Caco-2 (cell line): ENCODE measurements around the gene FMN1. TPM values are rescaled to one million over a fixed set of nuclear protein-coding genes. Genes with fewer than 3 reads are reported as not detected.

ENCODE experiments used
- BruUV-seq: library from RNA; stranded (reverse); fragments of 400-500 nt; replicated peaks from 2 replicates; lab custom pipeline; 2021; lab: Mats Ljungman, UMichigan
- CTCF ChIA-PET: fragments of 300-600 bp; sonication (Branson Sonifier 250); formaldehyde crosslinking; loops from one replicate; lab custom pipeline; 2022; ENCODE audit warnings: antibody characterized with exemption; lab: Charles Lee
- POLR2A ChIA-PET: fragments of 300-600 bp; sonication (Branson Sonifier 250); formaldehyde crosslinking; loops from one replicate; lab custom pipeline; 2022; ENCODE audit warnings: antibody characterized with exemption; lab: Charles Lee
- DNase-seq, 2 experiments: peaks; one replicate each; pipeline versions ENCODE4 v3.0.0 to v3.0.0-alpha.2; 2020 to 2022
- H3K27me3 ChIP-seq: replicated peaks from 2 replicates; pipeline ENCODE4 v1.6.0; 2011; ENCODE audit warnings: low read length; ENCODE audit not compliant: control insufficient read depth, insufficient read depth
- H3K36me3 ChIP-seq: 2 replicates; pipeline ENCODE4 v1.5.1; 2011; ENCODE audit warnings: low read length; ENCODE audit not compliant: control insufficient read depth, insufficient read depth
- H3K4me1 ChIP-seq: fragments of 250-450 bp; sonication (Bioruptor Pico); 2 replicates; pipeline ENCODE4 v1.5.1; 2020; ENCODE audit warnings: mild to moderate bottlenecking
- H3K4me3 ChIP-seq: 2 replicates; pipeline ENCODE4 v1.5.1; 2011; ENCODE audit warnings: low read depth, mild to moderate bottlenecking, control low read depth, low read length
- H3K9me3 ChIP-seq: fragments of 250-450 bp; sonication (Bioruptor Pico); 2 replicates; pipeline ENCODE4 v1.5.1; 2020; ENCODE audit warnings: mild to moderate bottlenecking, moderate library complexity
- H3K27ac Mint-ChIP-seq: one replicate; pipeline ENCODE4 v1.8.0; 2022; ENCODE audit warnings: mixed read lengths; ENCODE audit not compliant: unreplicated experiment
- H3K27me3 Mint-ChIP-seq: one replicate; pipeline ENCODE4 v1.8.0; 2022; ENCODE audit warnings: mixed read lengths; ENCODE audit not compliant: insufficient read depth, unreplicated experiment
- H3K36me3 Mint-ChIP-seq: one replicate; pipeline ENCODE4 v1.8.0; 2022; ENCODE audit warnings: mild to moderate bottlenecking, mixed read lengths; ENCODE audit not compliant: insufficient read depth, unreplicated experiment
- H3K4me1 Mint-ChIP-seq: one replicate; pipeline ENCODE4 v1.8.0; 2022; ENCODE audit warnings: low read depth, mixed read lengths; ENCODE audit not compliant: unreplicated experiment
- H3K4me3 Mint-ChIP-seq: one replicate; pipeline ENCODE4 v1.8.0; 2022; ENCODE audit warnings: mild to moderate bottlenecking, moderate library complexity, mixed read lengths; ENCODE audit not compliant: unreplicated experiment
- H3K9me3 Mint-ChIP-seq: one replicate; pipeline ENCODE4 v1.8.0; 2022; ENCODE audit warnings: mixed read lengths; ENCODE audit not compliant: unreplicated experiment
- intact Hi-C: fragments of 100-400 bp; cut with micrococcal nuclease; formaldehyde crosslinking; loops from one replicate; pipeline ENCODE4 v1.10.0; 2022; ENCODE audit not compliant: unreplicated experiment
- total RNA-seq: library from RNA; stranded (reverse); gene quantifications from 2 replicates; pipeline ENCODE4 v1.2.3, GENCODE V29; 2022
- TF ChIP-seq, protein P1 (sequence below), 2 experiments: fragments of 200-600 bp in 1 of 2; IDR thresholded peaks; 1 replicate in 1 of 2; 2 replicates in 1 of 2; pipeline versions ENCODE4 v1.5.1 to v1.8.0; 2011 to 2022; ENCODE audit warnings: antibody characterized with exemption in 1 of 2, control low read depth in 1 of 2, inconsistent platforms in 1 of 2, low read depth in 1 of 2, low read length in 1 of 2, mild to moderate bottlenecking in 1 of 2, moderate library complexity in 1 of 2; ENCODE audit not compliant: insufficient read depth in 1 of 2, severe bottlenecking in 1 of 2, unreplicated experiment in 1 of 2

The FMN1 gene
- total RNA-seq, 1 experiment from 2014 or later = 1.6 TPM

DNA sequence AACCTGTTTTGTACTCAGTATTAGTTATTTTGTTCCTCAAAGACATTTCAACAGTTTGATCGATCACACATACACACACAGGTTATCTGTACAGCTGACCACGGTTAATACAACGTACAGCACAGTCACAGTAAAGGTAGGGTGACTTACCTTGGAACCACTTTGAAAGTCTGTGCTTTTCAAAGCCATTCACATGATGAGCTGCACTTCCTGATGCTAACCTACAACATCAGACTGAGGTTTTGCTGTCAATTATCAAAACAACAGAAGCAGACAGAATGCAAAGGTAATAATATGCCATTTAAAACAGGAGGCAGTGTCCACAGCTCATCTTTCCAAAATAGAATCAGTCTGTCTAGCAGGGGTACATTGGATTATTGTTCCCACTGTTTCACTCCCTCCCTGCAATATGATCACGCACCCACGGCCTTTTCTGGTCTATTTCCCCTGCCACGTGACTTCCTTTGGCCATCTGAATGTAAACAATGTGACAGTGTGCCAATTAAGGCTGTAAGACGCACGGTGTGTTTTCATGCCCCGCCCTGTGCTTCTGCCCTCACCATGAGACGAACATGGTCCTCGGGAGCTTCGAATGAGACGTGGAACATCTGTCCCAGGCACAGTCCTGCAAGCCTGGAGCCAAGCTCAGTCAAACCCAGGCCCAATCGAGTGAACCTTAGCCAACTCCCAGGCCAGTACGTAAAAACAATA is 102.4 kb downstream of the FMN1 start:
- H3K9me3 Mint-ChIP-seq = no peaks in the 10 kb centered on the region
- H3K27me3 Mint-ChIP-seq = peaks cover 11% of the 10 kb centered on the region
- Histone ChIP-seq H3K36me3 (no peaks in the 10 kb centered on the region), H3K9me3 (no peaks in the 10 kb centered on the region), H3K4me3 (no peak overlapping the region), H3K4me1 (no peaks in the 10 kb centered on the region), H3K27me3 (no peaks in the 10 kb centered on the region)
- no peaks in the 10 kb centered on the region for H3K4me1 Mint-ChIP-seq
- no TSS peak for BruUV-seq
- H3K4me3 Mint-ChIP-seq = no peak overlapping the region
- POLR2A ChIA-PET = no interaction called here
- H3K27ac Mint-ChIP-seq = no peak overlapping the region
- CTCF ChIA-PET = no interaction called here
- TF ChIP-seq, protein P1, sequence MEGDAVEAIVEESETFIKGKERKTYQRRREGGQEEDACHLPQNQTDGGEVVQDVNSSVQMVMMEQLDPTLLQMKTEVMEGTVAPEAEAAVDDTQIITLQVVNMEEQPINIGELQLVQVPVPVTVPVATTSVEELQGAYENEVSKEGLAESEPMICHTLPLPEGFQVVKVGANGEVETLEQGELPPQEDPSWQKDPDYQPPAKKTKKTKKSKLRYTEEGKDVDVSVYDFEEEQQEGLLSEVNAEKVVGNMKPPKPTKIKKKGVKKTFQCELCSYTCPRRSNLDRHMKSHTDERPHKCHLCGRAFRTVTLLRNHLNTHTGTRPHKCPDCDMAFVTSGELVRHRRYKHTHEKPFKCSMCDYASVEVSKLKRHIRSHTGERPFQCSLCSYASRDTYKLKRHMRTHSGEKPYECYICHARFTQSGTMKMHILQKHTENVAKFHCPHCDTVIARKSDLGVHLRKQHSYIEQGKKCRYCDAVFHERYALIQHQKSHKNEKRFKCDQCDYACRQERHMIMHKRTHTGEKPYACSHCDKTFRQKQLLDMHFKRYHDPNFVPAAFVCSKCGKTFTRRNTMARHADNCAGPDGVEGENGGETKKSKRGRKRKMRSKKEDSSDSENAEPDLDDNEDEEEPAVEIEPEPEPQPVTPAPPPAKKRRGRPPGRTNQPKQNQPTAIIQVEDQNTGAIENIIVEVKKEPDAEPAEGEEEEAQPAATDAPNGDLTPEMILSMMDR (IDR thresholded peaks at IDR 0.05; ENCODE audit: insufficient read depth in 1 of 2, low read depth in 1 of 2, low read length in 1 of 2, severe bottlenecking in 1 of 2, unreplicated experiment in 1 of 2) = no peak
- intact Hi-C loops = no loop called here
- DNase-seq = no peak
- H3K36me3 Mint-ChIP-seq = no peaks in the 10 kb centered on the region

DNA sequence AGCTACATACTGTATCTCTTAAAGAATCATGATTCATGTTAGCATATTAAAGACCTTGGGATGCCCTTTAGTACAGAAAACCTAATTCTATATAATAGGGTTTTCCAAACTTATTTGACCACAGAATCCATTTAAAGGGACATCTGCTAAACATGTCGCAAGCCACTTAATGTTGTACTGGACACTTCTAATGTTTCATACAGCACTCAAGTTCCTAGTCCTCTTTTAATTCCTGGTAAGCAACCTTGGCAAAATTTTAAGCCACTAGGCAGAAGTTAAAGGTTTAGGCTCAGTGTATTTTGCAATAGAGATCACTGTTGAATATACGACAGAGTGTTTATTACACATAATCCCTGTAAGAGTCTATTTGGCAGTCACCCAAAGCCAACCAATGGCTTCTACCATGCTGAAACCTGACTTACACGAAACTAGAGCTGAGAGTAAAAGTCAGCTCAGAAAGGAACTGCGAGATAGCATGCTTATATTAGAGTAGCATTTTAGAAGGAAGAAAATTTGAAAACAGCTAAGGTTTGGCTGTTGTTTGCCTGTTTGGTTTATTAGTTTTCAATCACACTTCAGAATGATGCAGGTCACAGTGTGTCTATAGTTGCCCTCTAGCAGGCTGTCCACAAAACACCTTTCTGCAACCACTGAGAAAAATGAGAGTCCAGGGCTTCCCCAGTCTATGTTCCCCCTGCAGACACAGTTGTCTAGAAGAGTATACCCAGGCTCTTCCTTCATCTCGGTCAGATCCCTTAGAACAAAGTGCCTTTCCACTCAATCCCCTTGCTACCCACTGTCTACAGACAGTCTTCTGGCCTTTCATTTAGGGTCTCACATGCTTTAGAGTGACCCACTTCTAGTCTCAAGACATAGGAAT is 104.4 kb downstream of the FMN1 start:
- Mint-ChIP-seq H3K27ac (no peak overlapping the region), H3K4me1 (no peaks in the 10 kb centered on the region), H3K36me3 (no peaks in the 10 kb centered on the region), H3K4me3 (no peak overlapping the region), H3K27me3 (peaks cover 11% of the 10 kb centered on the region), H3K9me3 (no peaks in the 10 kb centered on the region)
- DNase-seq = no peak
- CTCF ChIA-PET = no interaction called here
- H3K36me3 ChIP-seq = no peaks in the 10 kb centered on the region
- H3K9me3 ChIP-seq = no peaks in the 10 kb centered on the region
- no peak overlapping the region for H3K4me3 ChIP-seq
- no peaks in the 10 kb centered on the region for H3K4me1 ChIP-seq
- POLR2A ChIA-PET = no interaction called here
- no TSS peak for BruUV-seq
- intact Hi-C loops = loop anchor here (5.0 kb wide), 2 partner anchors 127 to 142 kb away; no protein-coding TSS in a partner anchor
- no peaks in the 10 kb centered on the region for H3K27me3 ChIP-seq
- TF ChIP-seq, protein P1 (IDR thresholded peaks at IDR 0.05; ENCODE audit: insufficient read depth in 1 of 2, low read depth in 1 of 2, low read length in 1 of 2, severe bottlenecking in 1 of 2, unreplicated experiment in 1 of 2) = no peak

DNA sequence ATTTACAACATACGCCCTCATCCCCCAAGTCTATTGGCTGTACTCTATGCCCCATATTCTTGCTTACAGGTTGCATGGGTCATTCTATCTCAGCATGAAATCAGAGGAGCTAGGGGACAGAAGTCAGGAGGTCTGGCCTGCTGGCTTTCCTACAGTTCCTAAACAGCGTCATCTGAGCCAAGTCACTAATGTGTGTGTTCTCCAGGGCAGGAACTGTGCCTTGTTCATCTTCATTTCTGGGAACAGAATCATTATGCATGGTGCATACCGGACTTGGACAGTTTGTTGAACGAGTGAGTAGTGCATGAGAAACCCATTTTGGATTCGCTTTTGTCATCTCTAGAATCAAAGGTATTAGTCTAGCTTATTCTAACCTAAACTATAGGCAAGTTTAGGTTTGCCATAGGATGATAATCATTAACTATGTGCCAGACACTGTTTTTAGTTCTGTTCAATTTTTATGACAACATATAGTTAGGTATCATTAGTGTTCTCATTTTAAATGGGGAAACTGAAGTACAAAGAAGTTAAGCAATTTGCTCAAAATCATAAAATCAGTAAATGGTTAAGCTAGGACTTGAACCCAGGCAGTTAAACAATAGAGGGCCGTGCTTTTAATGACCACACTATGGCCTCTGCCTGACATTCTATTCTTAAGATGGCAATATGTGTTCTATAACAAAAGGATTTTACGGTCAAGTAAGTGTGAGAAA is 105.2 kb downstream of the FMN1 start:
- Histone ChIP-seq H3K9me3 (no peaks in the 10 kb centered on the region), H3K4me1 (no peaks in the 10 kb centered on the region; the same call in 1 of the 2 replicates), H3K36me3 (no peaks in the 10 kb centered on the region), H3K4me3 (no peak overlapping the region), H3K27me3 (no peaks in the 10 kb centered on the region)
- DNase-seq = no peak
- ChIA-PET POLR2A (no interaction called here), CTCF (no interaction called here)
- TF ChIP-seq, protein P1 (IDR thresholded peaks at IDR 0.05; ENCODE audit: insufficient read depth in 1 of 2, low read depth in 1 of 2, low read length in 1 of 2, severe bottlenecking in 1 of 2, unreplicated experiment in 1 of 2) = no peak
- H3K4me3 Mint-ChIP-seq = no peak overlapping the region
- intact Hi-C loops = loop anchor here (5.0 kb wide), 2 partner anchors 128 to 143 kb away; no protein-coding TSS in a partner anchor
- no peak overlapping the region for H3K27ac Mint-ChIP-seq
- no peaks in the 10 kb centered on the region for H3K9me3 Mint-ChIP-seq
- no TSS peak for BruUV-seq
- H3K4me1 Mint-ChIP-seq = no peaks in the 10 kb centered on the region
- H3K36me3 Mint-ChIP-seq = no peaks in the 10 kb centered on the region
- peaks cover 11% of the 10 kb centered on the region for H3K27me3 Mint-ChIP-seq
